ENCODE measurements around the gene CCDC27. TPM values are rescaled to one million over a fixed set of nuclear protein-coding genes. Genes with fewer than 3 reads are reported as not detected.
"Not testable (repeated sequence)": the region's sequence is repeated elsewhere in the genome, so short reads cannot be mapped to it uniquely, and the experiment has no call there.

The CCDC27 gene
- total and polyA plus RNA-seq, 2 of the 8 experiments (the other 6 are each of a cell fraction or from before 2014, with no cell fraction given): 0.15 TPM; not detected in 1

DNA sequence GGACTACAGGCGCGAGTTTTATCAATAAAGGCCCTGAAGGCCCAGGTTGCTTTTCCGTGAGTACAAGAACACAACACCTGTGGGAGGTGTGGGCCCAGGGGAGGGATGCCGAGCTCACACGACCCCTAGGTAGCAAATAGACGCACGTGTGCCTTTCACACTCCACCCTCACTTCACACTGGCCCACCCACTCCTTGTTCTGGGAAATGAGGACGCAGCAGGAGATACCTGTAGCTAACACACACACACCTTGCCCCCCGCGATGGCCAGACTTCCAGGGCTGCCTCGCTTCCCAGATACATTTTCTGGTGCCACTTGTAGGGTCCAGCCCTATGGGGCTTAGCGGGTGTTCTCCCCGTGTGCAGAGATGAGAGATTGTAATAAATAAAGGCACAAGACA lies 4.3 kb upstream of the CCDC27 start (continued):
- TF ChIP-seq JUN (IDR thresholded peaks at IDR 0.05; ENCODE audit: low read depth, low read length): no peak
- TF ChIP-seq SIN3A (conservative IDR thresholded peaks at IDR 0.05 in 1 of 2, IDR thresholded peaks at IDR 0.05 in 1 of 2; ENCODE audit: low read depth in 1 of 2, low read length in 2 of 2): no peak
- no peak for TF ChIP-seq CHD1 (IDR thresholded peaks at IDR 0.05; ENCODE audit: low read depth, low read length)

DNA sequence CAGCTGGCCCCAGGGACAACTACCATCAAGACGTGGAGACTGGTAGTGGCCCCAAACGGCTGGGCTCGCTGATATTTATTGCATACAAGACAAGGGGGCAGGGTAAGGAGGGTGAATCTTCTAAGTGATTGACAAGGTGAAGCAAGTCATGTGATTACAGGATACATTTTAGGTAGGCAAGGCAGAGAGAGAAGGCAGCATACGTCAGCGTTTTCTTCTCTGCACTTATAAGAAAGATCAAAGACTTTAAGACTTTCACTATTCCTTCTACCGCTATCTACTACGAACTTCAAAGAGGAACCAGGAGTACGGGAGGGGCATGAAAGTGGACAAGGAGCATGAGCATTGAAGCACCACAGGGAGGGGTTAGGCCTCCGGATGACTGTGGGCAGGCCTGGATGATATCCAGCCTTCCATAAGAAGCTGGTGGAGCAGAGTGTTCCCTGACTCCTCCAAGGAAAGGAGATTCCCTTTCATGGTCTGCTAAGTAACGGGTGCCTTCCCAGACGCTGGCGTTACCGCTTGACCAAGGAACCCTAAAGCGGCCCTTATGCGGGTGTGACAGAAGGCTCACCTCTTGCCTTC lies 3.8 kb upstream of the CCDC27 start:
- H3K9ac ChIP-seq (replicated peaks in 1 of 4; ENCODE audit: extremely low read depth in 1 of 4, low read depth in 3 of 4, low read length in 3 of 4); H3K56ac ChIP-seq (replicated peaks; ENCODE audit: insufficient read length, low read depth, low read length); H3K36me3 ChIP-seq (ENCODE audit: control insufficient read depth in 2 of 4, insufficient read depth in 4 of 4, low read length in 3 of 4); H3K4me3 ChIP-seq (ENCODE audit: extremely low read depth in 1 of 4, insufficient read depth in 2 of 4, low read depth in 3 of 4, low read length in 4 of 4); H3K4ac ChIP-seq (replicated peaks; ENCODE audit: insufficient read length, low read depth, low read length); H3K23ac ChIP-seq (ENCODE audit: insufficient read length); H2BK120ac ChIP-seq (replicated peaks; ENCODE audit: low read depth, low read length); H3K18ac ChIP-seq (ENCODE audit: extremely low read depth, low read length); H4K5ac ChIP-seq (ENCODE audit: insufficient read length, low read depth, low read length); H2AFZ ChIP-seq (ENCODE audit: low read length); H2BK20ac ChIP-seq (ENCODE audit: low read length); H4K8ac ChIP-seq (ENCODE audit: extremely low read depth, insufficient read depth, low read length); H3K9me3 ChIP-seq (ENCODE audit: insufficient read depth in 2 of 2, low read depth in 1 of 2, low read length in 1 of 2); H2BK5ac ChIP-seq (ENCODE audit: low read depth, low read length); POLR2A ChIA-PET (ENCODE audit: partially characterized antibody); H2AK5ac ChIP-seq (ENCODE audit: low read depth, low read length); H4K91ac ChIP-seq (replicated peaks; ENCODE audit: insufficient read length, low read length); H3K27me3 ChIP-seq (replicated peaks in 1 of 4; ENCODE audit: control insufficient read depth in 3 of 4, extremely low read depth in 1 of 4, insufficient read depth in 3 of 4, low read length in 3 of 4); H3K4me2 ChIP-seq (ENCODE audit: insufficient read depth in 1 of 2, low read depth in 2 of 2, low read length in 2 of 2); H3K27ac ChIP-seq (ENCODE audit: low read depth, low read length); H2BK15ac ChIP-seq (ENCODE audit: low read length); H2BK12ac ChIP-seq (ENCODE audit: low read depth, low read length); H3K14ac ChIP-seq (ENCODE audit: insufficient read length); DNase-seq (ENCODE audit: low read depth in 1 of 2, low spot score in 2 of 2); FAIRE-seq: not testable (repeated sequence)
- CTCF ChIA-PET (ENCODE audit: partially characterized antibody): interaction anchor here (0.6 to 1.3 kb wide), 3 partner anchors 21 to 53 kb away, joined by 3 read pairs; no protein-coding TSS in a partner anchor
- Histone ChIP-seq H4K20me1 (replicated peaks in 1 of 2; ENCODE audit: control insufficient read depth in 1 of 2, insufficient read depth in 2 of 2, low read length in 2 of 2) (peaks cover 8 to 19% of the 10 kb centered on the region in 2 experiments), H3K4me1 (replicated peaks in 1 of 4; ENCODE audit: control insufficient read depth in 3 of 4, insufficient read depth in 4 of 4, low read length in 3 of 4) (peaks cover 0 to 16% (median 13%) of the 10 kb centered on the region in 4 experiments; a peak in 6 of 7 replicates), H3K79me1 (ENCODE audit: low read depth, low read length) (peaks cover 17% of the 10 kb centered on the region), H3K23me2 (ENCODE audit: low read depth, low read length) (peaks cover 14% of the 10 kb centered on the region), H3K79me2 (ENCODE audit: control insufficient read depth in 1 of 2, insufficient read depth in 2 of 2, low read length in 2 of 2) (peaks cover 0 to 27% of the 10 kb centered on the region in 2 experiments; a peak in 3 of 4 replicates)
- WGBS, 2 experiments (ENCODE audit: extremely low coverage in 1 of 2, insufficient coverage in 1 of 2, insufficient read length in 1 of 2, insufficient replicate concordance in 2 of 2, low coverage in 1 of 2, low lambda C conversion rate in 2 of 2, missing lambda C conversion rate in 1 of 2): 91% methylated on average over 14 of the region's 15 CpGs; no CpG with 5 or more reads in 1 of the 2 experiments

Data from H1 (cell line).